WTC11 (cell line): ENCODE measurements around the gene ZNF521. TPM values are rescaled to one million over a fixed set of nuclear protein-coding genes. Genes with fewer than 3 reads are reported as not detected.

ENCODE experiments used
- ATAC-seq: fragments of 200-7000 bp; cut with Tn5 transposase; 2 replicates; pipeline ENCODE4 v1.10.0; 2021; ENCODE audit warnings: mild to moderate bottlenecking, moderate library complexity
- CTCF ChIA-PET: fragments of 300-600 bp; sonication (Branson Sonifier 250); formaldehyde crosslinking; loops from one replicate; lab custom pipeline; 2021; ENCODE audit warnings: antibody characterized with exemption; lab: Charles Lee
- POLR2A ChIA-PET: fragments of 350-600 bp; sonication (Branson Sonifier 250); formaldehyde crosslinking; loops from one replicate; lab custom pipeline; 2021; ENCODE audit warnings: antibody characterized with exemption; lab: Charles Lee
- DNase-seq: peaks from one replicate; pipeline ENCODE4 v3.0.0; 2021; ENCODE audit warnings: low spot score
- H3K27ac Mint-ChIP-seq: 2 replicates; pipeline ENCODE4 v1.8.0; 2021; ENCODE audit warnings: mixed read lengths
- H3K27me3 Mint-ChIP-seq: 2 replicates; pipeline ENCODE4 v1.8.0; 2021; ENCODE audit warnings: low read depth, mild to moderate bottlenecking, moderate library complexity, mixed read lengths
- H3K36me3 Mint-ChIP-seq: 2 replicates; pipeline ENCODE4 v1.8.0; 2021; ENCODE audit warnings: mixed read lengths
- H3K4me1 Mint-ChIP-seq: 2 replicates; pipeline ENCODE4 v1.8.0; 2022; ENCODE audit warnings: mixed read lengths
- H3K4me3 Mint-ChIP-seq: 2 replicates; pipeline ENCODE4 v1.8.0; 2021; ENCODE audit warnings: mild to moderate bottlenecking, moderate library complexity, mixed read lengths
- H3K9me3 Mint-ChIP-seq: 2 replicates; pipeline ENCODE4 v1.8.0; 2021; ENCODE audit warnings: mixed read lengths
- NFYB ChIP-seq: sonication (generic); formaldehyde crosslinking; conservative IDR thresholded peaks from 2 replicates; pipeline ENCODE4 v1.8.0; 2022; ENCODE audit warnings: low read depth, missing genetic modification reagents
- TEAD4 ChIP-seq: sonication (generic); formaldehyde crosslinking; IDR thresholded peaks from 2 replicates; pipeline ENCODE4 v1.8.0; 2022; ENCODE audit warnings: mild to moderate bottlenecking, missing genetic modification reagents
- ZNF219 ChIP-seq: sonication (generic); formaldehyde crosslinking; IDR thresholded peaks from 2 replicates; pipeline ENCODE4 v1.8.0; 2023; ENCODE audit warnings: missing genetic modification reagents, mild to moderate bottlenecking, borderline replicate concordance
- ZNF423 ChIP-seq: fragments of 250-450 bp; sonication (Bioruptor Pico); IDR thresholded peaks from 2 replicates; pipeline ENCODE4 v2.1.2; 2022; ENCODE audit warnings: mild to moderate bottlenecking, moderate library complexity
- total RNA-seq: library from RNA; stranded (reverse); gene quantifications from 3 replicates; pipeline ENCODE4 v1.2.3, GENCODE V29; 2021
- TF ChIP-seq, protein P1 (sequence below): sonication (generic); formaldehyde crosslinking; IDR thresholded peaks from 2 replicates; pipeline ENCODE4 v1.8.1; 2023; ENCODE audit warnings: mild to moderate bottlenecking, missing genetic modification reagents
- TF ChIP-seq, protein P2 (sequence below): sonication (generic); formaldehyde crosslinking; IDR thresholded peaks from 2 replicates; pipeline ENCODE4 v1.8.1; 2023; ENCODE audit warnings: mild to moderate bottlenecking, missing genetic modification reagents
- TF ChIP-seq, protein P3 (sequence below): sonication (generic); formaldehyde crosslinking; IDR thresholded peaks from 2 replicates; pipeline ENCODE4 v1.8.0; 2022; ENCODE audit warnings: missing genetic modification reagents
- TF ChIP-seq, protein P4 (sequence below): sonication (generic); formaldehyde crosslinking; IDR thresholded peaks from 2 replicates; pipeline ENCODE4 v1.8.0; 2022; ENCODE audit warnings: mild to moderate bottlenecking, missing genetic modification reagents
- TF ChIP-seq, protein P5 (sequence below): sonication (generic); formaldehyde crosslinking; conservative IDR thresholded peaks from 2 replicates; pipeline ENCODE4 v1.8.1; 2023; ENCODE audit warnings: mild to moderate bottlenecking, low read depth, missing genetic modification reagents, moderate library complexity
- TF ChIP-seq, protein P6 (sequence below): fragments of 250-450 bp; sonication (Bioruptor Pico); conservative IDR thresholded peaks from 2 replicates; pipeline ENCODE4 v1.9.0; 2021; ENCODE audit warnings: mild to moderate bottlenecking
- TF ChIP-seq, protein P7 (sequence below): sonication (generic); formaldehyde crosslinking; IDR thresholded peaks from 2 replicates; pipeline ENCODE4 v1.8.1; 2023; ENCODE audit warnings: mild to moderate bottlenecking, missing genetic modification reagents, moderate library complexity

The ZNF521 gene
- total RNA-seq, 1 experiment from 2014 or later, result 15.3 TPM

DNA sequence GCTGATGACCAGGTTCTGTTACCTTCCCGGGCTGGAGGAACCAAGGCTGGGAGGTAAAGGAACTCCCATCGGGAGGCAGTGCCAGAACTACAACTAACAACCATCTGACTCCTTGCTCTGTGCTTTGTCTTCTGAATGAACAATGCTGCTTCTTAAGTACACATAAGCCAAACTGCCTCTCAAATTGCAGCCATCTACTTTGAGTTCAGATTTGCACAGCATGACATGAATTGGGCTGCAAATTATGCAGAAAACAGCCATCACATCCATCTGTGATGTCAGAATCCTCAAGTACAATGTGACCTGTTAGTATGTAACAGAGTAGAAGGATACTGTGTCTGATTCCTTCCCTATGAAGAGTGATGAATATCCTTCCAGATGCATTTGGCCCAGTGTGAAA is 290.6 kb downstream of the ZNF521 start:
- DNase-seq (no peak), ATAC-seq (no peak)
- CTCF ChIA-PET, result no interaction called here
- H3K27ac Mint-ChIP-seq, result no peak overlapping the region
- POLR2A ChIA-PET, result no interaction called here
- H3K27me3 Mint-ChIP-seq, result no peaks in the 10 kb centered on the region
- TF ChIP-seq TEAD4 (no peak), ZNF423 (CRISPR knock-in tag) (no peak), ZNF219 (no peak)
- TF ChIP-seq, protein P1, sequence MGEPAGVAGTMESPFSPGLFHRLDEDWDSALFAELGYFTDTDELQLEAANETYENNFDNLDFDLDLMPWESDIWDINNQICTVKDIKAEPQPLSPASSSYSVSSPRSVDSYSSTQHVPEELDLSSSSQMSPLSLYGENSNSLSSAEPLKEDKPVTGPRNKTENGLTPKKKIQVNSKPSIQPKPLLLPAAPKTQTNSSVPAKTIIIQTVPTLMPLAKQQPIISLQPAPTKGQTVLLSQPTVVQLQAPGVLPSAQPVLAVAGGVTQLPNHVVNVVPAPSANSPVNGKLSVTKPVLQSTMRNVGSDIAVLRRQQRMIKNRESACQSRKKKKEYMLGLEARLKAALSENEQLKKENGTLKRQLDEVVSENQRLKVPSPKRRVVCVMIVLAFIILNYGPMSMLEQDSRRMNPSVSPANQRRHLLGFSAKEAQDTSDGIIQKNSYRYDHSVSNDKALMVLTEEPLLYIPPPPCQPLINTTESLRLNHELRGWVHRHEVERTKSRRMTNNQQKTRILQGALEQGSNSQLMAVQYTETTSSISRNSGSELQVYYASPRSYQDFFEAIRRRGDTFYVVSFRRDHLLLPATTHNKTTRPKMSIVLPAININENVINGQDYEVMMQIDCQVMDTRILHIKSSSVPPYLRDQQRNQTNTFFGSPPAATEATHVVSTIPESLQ (CRISPR knock-in tag), result no peak
- TF ChIP-seq, protein P2, sequence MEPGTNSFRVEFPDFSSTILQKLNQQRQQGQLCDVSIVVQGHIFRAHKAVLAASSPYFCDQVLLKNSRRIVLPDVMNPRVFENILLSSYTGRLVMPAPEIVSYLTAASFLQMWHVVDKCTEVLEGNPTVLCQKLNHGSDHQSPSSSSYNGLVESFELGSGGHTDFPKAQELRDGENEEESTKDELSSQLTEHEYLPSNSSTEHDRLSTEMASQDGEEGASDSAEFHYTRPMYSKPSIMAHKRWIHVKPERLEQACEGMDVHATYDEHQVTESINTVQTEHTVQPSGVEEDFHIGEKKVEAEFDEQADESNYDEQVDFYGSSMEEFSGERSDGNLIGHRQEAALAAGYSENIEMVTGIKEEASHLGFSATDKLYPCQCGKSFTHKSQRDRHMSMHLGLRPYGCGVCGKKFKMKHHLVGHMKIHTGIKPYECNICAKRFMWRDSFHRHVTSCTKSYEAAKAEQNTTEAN (CRISPR knock-in tag), result no peak
- TF ChIP-seq, protein P3, sequence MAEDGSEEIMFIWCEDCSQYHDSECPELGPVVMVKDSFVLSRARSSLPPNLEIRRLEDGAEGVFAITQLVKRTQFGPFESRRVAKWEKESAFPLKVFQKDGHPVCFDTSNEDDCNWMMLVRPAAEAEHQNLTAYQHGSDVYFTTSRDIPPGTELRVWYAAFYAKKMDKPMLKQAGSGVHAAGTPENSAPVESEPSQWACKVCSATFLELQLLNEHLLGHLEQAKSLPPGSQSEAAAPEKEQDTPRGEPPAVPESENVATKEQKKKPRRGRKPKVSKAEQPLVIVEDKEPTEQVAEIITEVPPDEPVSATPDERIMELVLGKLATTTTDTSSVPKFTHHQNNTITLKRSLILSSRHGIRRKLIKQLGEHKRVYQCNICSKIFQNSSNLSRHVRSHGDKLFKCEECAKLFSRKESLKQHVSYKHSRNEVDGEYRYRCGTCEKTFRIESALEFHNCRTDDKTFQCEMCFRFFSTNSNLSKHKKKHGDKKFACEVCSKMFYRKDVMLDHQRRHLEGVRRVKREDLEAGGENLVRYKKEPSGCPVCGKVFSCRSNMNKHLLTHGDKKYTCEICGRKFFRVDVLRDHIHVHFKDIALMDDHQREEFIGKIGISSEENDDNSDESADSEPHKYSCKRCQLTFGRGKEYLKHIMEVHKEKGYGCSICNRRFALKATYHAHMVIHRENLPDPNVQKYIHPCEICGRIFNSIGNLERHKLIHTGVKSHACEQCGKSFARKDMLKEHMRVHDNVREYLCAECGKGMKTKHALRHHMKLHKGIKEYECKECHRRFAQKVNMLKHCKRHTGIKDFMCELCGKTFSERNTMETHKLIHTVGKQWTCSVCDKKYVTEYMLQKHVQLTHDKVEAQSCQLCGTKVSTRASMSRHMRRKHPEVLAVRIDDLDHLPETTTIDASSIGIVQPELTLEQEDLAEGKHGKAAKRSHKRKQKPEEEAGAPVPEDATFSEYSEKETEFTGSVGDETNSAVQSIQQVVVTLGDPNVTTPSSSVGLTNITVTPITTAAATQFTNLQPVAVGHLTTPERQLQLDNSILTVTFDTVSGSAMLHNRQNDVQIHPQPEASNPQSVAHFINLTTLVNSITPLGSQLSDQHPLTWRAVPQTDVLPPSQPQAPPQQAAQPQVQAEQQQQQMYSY, result no peak
- TF ChIP-seq, protein P4, sequence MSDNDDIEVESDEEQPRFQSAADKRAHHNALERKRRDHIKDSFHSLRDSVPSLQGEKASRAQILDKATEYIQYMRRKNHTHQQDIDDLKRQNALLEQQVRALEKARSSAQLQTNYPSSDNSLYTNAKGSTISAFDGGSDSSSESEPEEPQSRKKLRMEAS (CRISPR knock-in tag), result no peak
- H3K4me3 Mint-ChIP-seq, result no peak overlapping the region
- H3K9me3 Mint-ChIP-seq, result no peaks in the 10 kb centered on the region
- H3K4me1 Mint-ChIP-seq, result no peaks in the 10 kb centered on the region
- H3K36me3 Mint-ChIP-seq, result no peaks in the 10 kb centered on the region

DNA sequence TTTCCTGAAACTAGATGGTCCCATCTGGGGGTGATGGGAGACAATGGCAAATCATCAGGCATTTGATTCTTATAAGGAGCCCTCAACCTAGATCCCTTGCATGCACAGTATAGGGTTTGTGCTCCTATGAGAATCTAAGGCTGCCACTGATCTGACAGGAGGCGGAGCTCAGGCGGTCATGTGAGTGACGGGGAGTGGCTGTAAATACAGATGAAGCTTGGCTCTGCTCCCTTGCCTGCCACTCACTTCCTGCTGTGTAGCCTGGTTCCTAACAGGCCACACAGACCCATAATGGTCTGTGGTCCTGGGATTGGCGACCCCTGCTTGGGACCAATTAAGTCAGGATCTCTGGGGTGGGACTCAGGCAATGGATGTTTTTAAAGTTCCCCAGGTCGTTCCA is 293.4 kb downstream of the ZNF521 start:
- peaks cover 8% of the 10 kb centered on the region; the same call in 1 of the 2 replicates for H3K27me3 Mint-ChIP-seq
- H3K9me3 Mint-ChIP-seq, result no peaks in the 10 kb centered on the region
- POLR2A ChIA-PET, result no interaction called here
- CTCF ChIA-PET, result no interaction called here
- no peak overlapping the region for H3K4me3 Mint-ChIP-seq
- H3K36me3 Mint-ChIP-seq, result no peaks in the 10 kb centered on the region
- TF ChIP-seq, protein P5, sequence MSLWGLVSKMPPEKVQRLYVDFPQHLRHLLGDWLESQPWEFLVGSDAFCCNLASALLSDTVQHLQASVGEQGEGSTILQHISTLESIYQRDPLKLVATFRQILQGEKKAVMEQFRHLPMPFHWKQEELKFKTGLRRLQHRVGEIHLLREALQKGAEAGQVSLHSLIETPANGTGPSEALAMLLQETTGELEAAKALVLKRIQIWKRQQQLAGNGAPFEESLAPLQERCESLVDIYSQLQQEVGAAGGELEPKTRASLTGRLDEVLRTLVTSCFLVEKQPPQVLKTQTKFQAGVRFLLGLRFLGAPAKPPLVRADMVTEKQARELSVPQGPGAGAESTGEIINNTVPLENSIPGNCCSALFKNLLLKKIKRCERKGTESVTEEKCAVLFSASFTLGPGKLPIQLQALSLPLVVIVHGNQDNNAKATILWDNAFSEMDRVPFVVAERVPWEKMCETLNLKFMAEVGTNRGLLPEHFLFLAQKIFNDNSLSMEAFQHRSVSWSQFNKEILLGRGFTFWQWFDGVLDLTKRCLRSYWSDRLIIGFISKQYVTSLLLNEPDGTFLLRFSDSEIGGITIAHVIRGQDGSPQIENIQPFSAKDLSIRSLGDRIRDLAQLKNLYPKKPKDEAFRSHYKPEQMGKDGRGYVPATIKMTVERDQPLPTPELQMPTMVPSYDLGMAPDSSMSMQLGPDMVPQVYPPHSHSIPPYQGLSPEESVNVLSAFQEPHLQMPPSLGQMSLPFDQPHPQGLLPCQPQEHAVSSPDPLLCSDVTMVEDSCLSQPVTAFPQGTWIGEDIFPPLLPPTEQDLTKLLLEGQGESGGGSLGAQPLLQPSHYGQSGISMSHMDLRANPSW (CRISPR knock-in tag), result no peak
- TF ChIP-seq, protein P6, sequence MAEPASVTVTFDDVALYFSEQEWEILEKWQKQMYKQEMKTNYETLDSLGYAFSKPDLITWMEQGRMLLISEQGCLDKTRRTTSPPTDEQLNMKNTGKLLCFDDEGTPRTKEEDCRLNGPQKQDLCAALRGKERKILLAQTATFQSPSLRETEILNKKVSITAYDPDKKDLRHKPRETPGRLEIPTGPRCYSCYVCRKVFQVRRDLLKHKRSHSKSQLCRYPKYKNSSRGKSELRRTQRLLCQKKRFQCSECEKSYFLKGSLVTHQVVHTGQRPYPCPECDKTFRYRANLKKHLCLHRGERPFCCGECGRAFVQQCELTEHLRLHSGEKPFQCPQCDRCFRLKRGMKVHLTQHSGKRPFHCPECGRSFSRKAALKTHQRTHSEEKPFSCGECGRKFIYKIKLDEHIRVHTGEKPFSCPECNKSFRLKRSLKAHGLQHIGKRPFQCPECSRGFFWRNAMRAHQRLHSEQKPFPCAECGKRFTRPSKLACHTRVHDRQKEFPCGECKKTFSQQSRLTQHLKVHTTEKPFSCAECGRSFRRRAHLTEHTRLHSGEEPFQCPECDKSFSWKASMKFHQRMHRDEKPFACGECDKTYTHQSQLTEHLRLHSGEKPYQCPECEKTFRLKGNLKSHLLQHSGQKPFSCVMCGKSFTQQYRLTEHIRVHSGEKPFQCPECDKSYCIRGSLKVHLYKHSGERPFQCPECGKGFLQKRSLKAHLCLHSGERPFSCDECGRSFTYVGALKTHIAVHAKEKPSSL (CRISPR knock-in tag), result no peak
- TF ChIP-seq, protein P7, sequence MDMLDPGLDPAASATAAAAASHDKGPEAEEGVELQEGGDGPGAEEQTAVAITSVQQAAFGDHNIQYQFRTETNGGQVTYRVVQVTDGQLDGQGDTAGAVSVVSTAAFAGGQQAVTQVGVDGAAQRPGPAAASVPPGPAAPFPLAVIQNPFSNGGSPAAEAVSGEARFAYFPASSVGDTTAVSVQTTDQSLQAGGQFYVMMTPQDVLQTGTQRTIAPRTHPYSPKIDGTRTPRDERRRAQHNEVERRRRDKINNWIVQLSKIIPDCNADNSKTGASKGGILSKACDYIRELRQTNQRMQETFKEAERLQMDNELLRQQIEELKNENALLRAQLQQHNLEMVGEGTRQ, result peak; percentile 47
- TF ChIP-seq NFYB (CRISPR knock-in tag), result no peak
- no peak overlapping the region for H3K27ac Mint-ChIP-seq
- DNase-seq (peak; percentile 28), ATAC-seq (peak; percentile 84)
- H3K4me1 Mint-ChIP-seq, result no peaks in the 10 kb centered on the region
